Dermis blood vessel endothelial cell (primary cell): ENCODE data around the gene C14orf93. TPM values are rescaled to one million over a fixed set of nuclear protein-coding genes. Genes with fewer than 3 reads are reported as not detected.
A peak's percentile ranks its signal among the peaks of the same experiment; 100 is the strongest.

Experiments used
- DNase-seq: peaks from one replicate; pipeline ENCODE4 v3.0.0; 2010
- total RNA-seq: library from RNA; depleted of rRNA; stranded (reverse); fragments of >200 nt; gene quantifications from 2 replicates; pipeline ENCODE4 v1.2.3, GENCODE V29; 2014

The C14orf93 gene
- total RNA-seq = 6.8 and 10.6 TPM in 2 replicates

GRCh38 chr14:23009939-23010726 lies at the start of gene C14orf93:
Gene C14orf93 (minus strand): TSS chr14:23010143. CDS start chr14:22999023, 11,120 bp downstream.
- DNase-seq = peak; percentile 71

GRCh38 chr14:23058654-23059504 lies 48.9 kb upstream of the C14orf93 start:
- no peak for DNase-seq

- peak; percentile 94 for DNase-seq
Observed at GRCh38 chr14:23057757-23058653, 48.1 kb upstream of the C14orf93 start.

- DNase-seq = peak; percentile 77
Observed at GRCh38 chr14:23056956-23057756, 47.2 kb upstream of the C14orf93 start, which contains the start of gene CDH24. Gene CDH24 (minus strand): TSS chr14:23057520. CDS start chr14:23055733, 1,787 bp downstream.

GRCh38 chr14:23056145-23056955 lies 46.4 kb upstream of the C14orf93 start:
- DNase-seq = peak; percentile 88

GRCh38 chr14:23055621-23056144 lies 45.7 kb upstream of the C14orf93 start:
- no peak for DNase-seq

GRCh38 chr14:23055147-23055550 lies 45.2 kb upstream of the C14orf93 start:
- DNase-seq = no peak

- DNase-seq = peak; percentile 64
Observed at GRCh38 chr14:23054000-23054811, 44.3 kb upstream of the C14orf93 start.

- no peak for DNase-seq
Observed at GRCh38 chr14:23053426-23053825, 43.5 kb upstream of the C14orf93 start.

- DNase-seq = no peak
Observed at GRCh38 chr14:23052671-23053070, 42.7 kb upstream of the C14orf93 start.

- DNase-seq = no peak
Observed at GRCh38 chr14:23052182-23052623, 42.3 kb upstream of the C14orf93 start.

- no peak for DNase-seq
Observed at GRCh38 chr14:23051141-23052057, 41.5 kb upstream of the C14orf93 start.

- no peak for DNase-seq
Observed at GRCh38 chr14:23049011-23049410, 39.1 kb upstream of the C14orf93 start.

GRCh38 chr14:23047751-23048693 lies 38.1 kb upstream of the C14orf93 start:
- DNase-seq = no peak

GRCh38 chr14:23047034-23047634 lies 37.2 kb upstream of the C14orf93 start:
- peak; percentile 70 for DNase-seq
